ENCODE measurements around the gene USP48.

- TF ChIP-seq EP300 (IDR thresholded peaks at IDR 0.05) (no peak), CTCF (IDR thresholded peaks at IDR 0.05) (no peak), POLR2A (IDR thresholded peaks at IDR 0.05) (no peak)
Observed at GRCh38 chr1:21770201-21770600, 12.7 kb downstream of the USP48 start.
